ENCODE data around the gene WRAP73. TPM values are rescaled to one million over a fixed set of nuclear protein-coding genes. Genes with fewer than 3 reads are reported as not detected.

Gene WRAP73
- total RNA-seq, 2 donors from 2014 or later, result 10.9 to 13.7 TPM

- no peak for DNase-seq (ENCODE audit: low spot score)
- intact Hi-C loops (cut with DNase I), result no loop called here
Measured at GRCh38 chr1:3606779-3607702, 42.9 kb downstream of the WRAP73 start.

GRCh38 chr1:3604997-3605823 lies 44.7 kb downstream of the WRAP73 start:
- DNase-seq (ENCODE audit: low spot score), result no peak
- intact Hi-C loops (cut with DNase I), result no loop called here

GRCh38 chr1:3604468-3604974 lies 45.4 kb downstream of the WRAP73 start:
- no peak for DNase-seq (ENCODE audit: low spot score)
- intact Hi-C loops (cut with DNase I), result no loop called here

- intact Hi-C loops (cut with DNase I), result no loop called here
- no peak for DNase-seq (ENCODE audit: low spot score)
Measured at GRCh38 chr1:3603571-3604467, 46.1 kb downstream of the WRAP73 start.

GRCh38 chr1:3603156-3603555 lies 46.7 kb downstream of the WRAP73 start:
- no peak for DNase-seq (ENCODE audit: low spot score)
- intact Hi-C loops (cut with DNase I), result no loop called here

- DNase-seq (ENCODE audit: low spot score), result no peak
- intact Hi-C loops (cut with DNase I), result no loop called here
Measured at GRCh38 chr1:3602375-3602774, 47.5 kb downstream of the WRAP73 start.

GRCh38 chr1:3601743-3602142 lies 48.2 kb downstream of the WRAP73 start:
- intact Hi-C loops (cut with DNase I), result no loop called here
- DNase-seq (ENCODE audit: low spot score), result no peak

GRCh38 chr1:3600354-3600753 lies 49.5 kb downstream of the WRAP73 start:
- intact Hi-C loops (cut with DNase I), result no loop called here
- DNase-seq (ENCODE audit: low spot score), result no peak

GRCh38 chr1:3599816-3600215 lies 50.1 kb downstream of the WRAP73 start:
- no peak for DNase-seq (ENCODE audit: low spot score)
- intact Hi-C loops (cut with DNase I), result no loop called here

- intact Hi-C loops (cut with DNase I), result no loop called here
Measured at GRCh38 chr1:3599286-3599811, 50.6 kb downstream of the WRAP73 start.

GRCh38 chr1:3598522-3599285 lies 51.2 kb downstream of the WRAP73 start:
- DNase-seq (ENCODE audit: low spot score), result no peak
- intact Hi-C loops (cut with DNase I), result no loop called here

More at GRCh38 chr1:3599286-3599811, 50.6 kb downstream of the WRAP73 start:
- DNase-seq (ENCODE audit: low spot score), result no peak

GRCh38 chr1:3598051-3598491 lies 51.8 kb downstream of the WRAP73 start:
- intact Hi-C loops (cut with DNase I), result no loop called here
- DNase-seq (ENCODE audit: low spot score), result no peak

- intact Hi-C loops (cut with DNase I), result no loop called here
- no peak for DNase-seq (ENCODE audit: low spot score)
Measured at GRCh38 chr1:3597599-3597964, 52.3 kb downstream of the WRAP73 start.

- no peak for DNase-seq (ENCODE audit: low spot score)
- intact Hi-C loops (cut with DNase I), result no loop called here
Measured at GRCh38 chr1:3596663-3597598, 53.0 kb downstream of the WRAP73 start.

GRCh38 chr1:3595949-3596348 lies 54.0 kb downstream of the WRAP73 start:
- intact Hi-C loops (cut with DNase I), result no loop called here
- no peak for DNase-seq (ENCODE audit: low spot score)

GRCh38 chr1:3594706-3595377 lies 55.1 kb downstream of the WRAP73 start:
- no peak for DNase-seq (ENCODE audit: low spot score)
- intact Hi-C loops (cut with DNase I), result no loop called here

GRCh38 chr1:3593745-3594144 lies 56.2 kb downstream of the WRAP73 start:
- intact Hi-C loops (cut with DNase I), result no loop called here
- DNase-seq (ENCODE audit: low spot score), result no peak
